Measurements from ENCODE around the gene SLC16A11. TPM values are rescaled to one million over a fixed set of nuclear protein-coding genes. Genes with fewer than 3 reads are reported as not detected.

Gene SLC16A11
- total RNA-seq, 3 donors from 2014 or later = 1.5 to 3.6 TPM; not detected in 1

GRCh38 chr17:7004398-7005253 lies 39.3 kb downstream of the SLC16A11 start:
- intact Hi-C loops (cut with DNase I; ENCODE audit: low total_unique reads) = loop anchor here (10.0 kb wide), 1 partner anchor 90 kb away; no protein-coding TSS in a partner anchor
- H3K27me3 ChIP-seq = no peaks in the 10 kb centered on the region
- H3K4me3 ChIP-seq = no peak overlapping the region
- peak overlapping the region in 1 of 2 donors; percentile 8 for H3K27ac ChIP-seq
- peaks cover under 1% of the 10 kb centered on the region for H3K36me3 ChIP-seq
- no peaks in the 10 kb centered on the region for H3K9me3 ChIP-seq
- no peaks in the 10 kb centered on the region for H3K4me1 ChIP-seq
- TF ChIP-seq POLR2A (IDR thresholded peaks at IDR 0.05) (no peak), CTCF (IDR thresholded peaks at IDR 0.05) (peak; percentile 64 to 78 (median 71)), POLR2AphosphoS5 (IDR thresholded peaks at IDR 0.05) (no peak)
- DNase-seq (ENCODE audit: low spot score in 2 of 2) = no peak

- intact Hi-C loops (cut with DNase I; ENCODE audit: low total_unique reads) = loop anchor here (10.0 kb wide), 1 partner anchor 89 kb away; no protein-coding TSS in a partner anchor
- H3K4me3 ChIP-seq = no peak overlapping the region
- no peaks in the 10 kb centered on the region for H3K9me3 ChIP-seq
- H3K27me3 ChIP-seq = no peaks in the 10 kb centered on the region
- no peak for TF ChIP-seq CTCF (IDR thresholded peaks at IDR 0.05)
- no peak for TF ChIP-seq POLR2AphosphoS5 (IDR thresholded peaks at IDR 0.05)
- TF ChIP-seq POLR2A (IDR thresholded peaks at IDR 0.05) = no peak
- H3K36me3 ChIP-seq = peaks cover 8% of the 10 kb centered on the region
- no peaks in the 10 kb centered on the region for H3K4me1 ChIP-seq
- no peak for DNase-seq (ENCODE audit: low spot score in 2 of 2)
- no peak overlapping the region for H3K27ac ChIP-seq
Measured at GRCh38 chr17:7003745-7004144, 40.1 kb downstream of the SLC16A11 start.

- no peak overlapping the region for H3K27ac ChIP-seq
- TF ChIP-seq POLR2AphosphoS5 (IDR thresholded peaks at IDR 0.05) = no peak
- no peak for TF ChIP-seq CTCF (IDR thresholded peaks at IDR 0.05)
- no peak for TF ChIP-seq POLR2A (IDR thresholded peaks at IDR 0.05)
- H3K27me3 ChIP-seq = no peaks in the 10 kb centered on the region
- intact Hi-C loops (cut with DNase I; ENCODE audit: low total_unique reads) = loop anchor here (10.0 kb wide), 1 partner anchor 88 kb away; no protein-coding TSS in a partner anchor
- no peaks in the 10 kb centered on the region for H3K4me1 ChIP-seq
- DNase-seq (ENCODE audit: low spot score in 2 of 2) = no peak
- peaks cover 8% of the 10 kb centered on the region for H3K36me3 ChIP-seq
- no peak overlapping the region for H3K4me3 ChIP-seq
- no peaks in the 10 kb centered on the region for H3K9me3 ChIP-seq
Measured at GRCh38 chr17:7002288-7003047, 41.4 kb downstream of the SLC16A11 start.

- Histone ChIP-seq H3K27me3 (no peaks in the 10 kb centered on the region), H3K27ac (no peak overlapping the region), H3K4me3 (no peak overlapping the region), H3K36me3 (peaks cover 8% of the 10 kb centered on the region), H3K4me1 (no peaks in the 10 kb centered on the region), H3K9me3 (no peaks in the 10 kb centered on the region)
- TF ChIP-seq CTCF (IDR thresholded peaks at IDR 0.05) (peak in 2 of 3 donors; percentile 13 to 18), POLR2A (IDR thresholded peaks at IDR 0.05) (no peak)
- intact Hi-C loops (cut with DNase I; ENCODE audit: low total_unique reads) = loop anchor here (10.0 kb wide), 1 partner anchor 87 kb away; no protein-coding TSS in a partner anchor
- DNase-seq (ENCODE audit: low spot score in 2 of 2) = no peak
Measured at GRCh38 chr17:7001318-7001961, 42.5 kb downstream of the SLC16A11 start.
